DMS53 (cell line): ENCODE data around the gene PLCB1.
A peak's percentile ranks its signal among the peaks of the same experiment; 100 is the strongest.
"Not testable (repeated sequence)": the region's sequence is repeated elsewhere in the genome, so short reads cannot be mapped to it uniquely, and the experiment has no call there.

Experiments
- DNase-seq: peaks from one replicate; lab custom pipeline; 2025; lab: John Stamatoyannopoulos, UW

Gene PLCB1

GRCh38 chr20:8368670-8369069 lies 236.6 kb downstream of the PLCB1 start:
- DNase-seq, result no peak

GRCh38 chr20:8369311-8369710 lies 237.2 kb downstream of the PLCB1 start:
- DNase-seq, result no peak

GRCh38 chr20:8370774-8371173 lies 238.7 kb downstream of the PLCB1 start:
- no peak for DNase-seq

- DNase-seq, result no peak
Measured at GRCh38 chr20:8372824-8373380, 240.8 kb downstream of the PLCB1 start.

- no peak for DNase-seq
Measured at GRCh38 chr20:8373579-8373978, 241.5 kb downstream of the PLCB1 start.

GRCh38 chr20:8375898-8376297 lies 243.8 kb downstream of the PLCB1 start:
- DNase-seq, result no peak

- no peak for DNase-seq
Measured at GRCh38 chr20:8376940-8377339, 244.9 kb downstream of the PLCB1 start.

- not testable (repeated sequence) for DNase-seq
Measured at GRCh38 chr20:8379125-8379524, 247.1 kb downstream of the PLCB1 start.

- no peak for DNase-seq
Measured at GRCh38 chr20:8385247-8385646, 253.2 kb downstream of the PLCB1 start.

GRCh38 chr20:8386991-8387390 lies 254.9 kb downstream of the PLCB1 start:
- no peak for DNase-seq

- DNase-seq, result no peak
Measured at GRCh38 chr20:8388141-8388540, 256.1 kb downstream of the PLCB1 start.

- no peak for DNase-seq
Measured at GRCh38 chr20:8388707-8389106, 256.6 kb downstream of the PLCB1 start.

GRCh38 chr20:8389381-8390036 lies 257.4 kb downstream of the PLCB1 start:
- DNase-seq, result peak; percentile 72

GRCh38 chr20:8390037-8390433 lies 258.0 kb downstream of the PLCB1 start:
- no peak for DNase-seq

GRCh38 chr20:8390500-8390899 lies 258.4 kb downstream of the PLCB1 start:
- DNase-seq, result no peak

GRCh38 chr20:8393381-8393780 lies 261.3 kb downstream of the PLCB1 start:
- DNase-seq, result no peak

GRCh38 chr20:8394308-8394945 lies 262.4 kb downstream of the PLCB1 start:
- DNase-seq, result no peak

GRCh38 chr20:8395956-8396355 lies 263.9 kb downstream of the PLCB1 start:
- no peak for DNase-seq

- peak; percentile 14 for DNase-seq
Measured at GRCh38 chr20:8398263-8399051, 266.4 kb downstream of the PLCB1 start.

GRCh38 chr20:8399947-8400346 lies 267.9 kb downstream of the PLCB1 start:
- DNase-seq, result no peak

- DNase-seq, result no peak
Measured at GRCh38 chr20:8400486-8400885, 268.4 kb downstream of the PLCB1 start.

GRCh38 chr20:8401556-8401955 lies 269.5 kb downstream of the PLCB1 start:
- DNase-seq, result no peak

GRCh38 chr20:8402798-8403197 lies 270.7 kb downstream of the PLCB1 start:
- DNase-seq, result no peak
